ENCODE data around the gene MRPS24.
A peak's percentile ranks its signal among the peaks of the same experiment; 100 is the strongest.
"Not testable (repeated sequence)": the region's sequence is repeated elsewhere in the genome, so short reads cannot be mapped to it uniquely, and the experiment has no call there.

Gene MRPS24

DNA sequence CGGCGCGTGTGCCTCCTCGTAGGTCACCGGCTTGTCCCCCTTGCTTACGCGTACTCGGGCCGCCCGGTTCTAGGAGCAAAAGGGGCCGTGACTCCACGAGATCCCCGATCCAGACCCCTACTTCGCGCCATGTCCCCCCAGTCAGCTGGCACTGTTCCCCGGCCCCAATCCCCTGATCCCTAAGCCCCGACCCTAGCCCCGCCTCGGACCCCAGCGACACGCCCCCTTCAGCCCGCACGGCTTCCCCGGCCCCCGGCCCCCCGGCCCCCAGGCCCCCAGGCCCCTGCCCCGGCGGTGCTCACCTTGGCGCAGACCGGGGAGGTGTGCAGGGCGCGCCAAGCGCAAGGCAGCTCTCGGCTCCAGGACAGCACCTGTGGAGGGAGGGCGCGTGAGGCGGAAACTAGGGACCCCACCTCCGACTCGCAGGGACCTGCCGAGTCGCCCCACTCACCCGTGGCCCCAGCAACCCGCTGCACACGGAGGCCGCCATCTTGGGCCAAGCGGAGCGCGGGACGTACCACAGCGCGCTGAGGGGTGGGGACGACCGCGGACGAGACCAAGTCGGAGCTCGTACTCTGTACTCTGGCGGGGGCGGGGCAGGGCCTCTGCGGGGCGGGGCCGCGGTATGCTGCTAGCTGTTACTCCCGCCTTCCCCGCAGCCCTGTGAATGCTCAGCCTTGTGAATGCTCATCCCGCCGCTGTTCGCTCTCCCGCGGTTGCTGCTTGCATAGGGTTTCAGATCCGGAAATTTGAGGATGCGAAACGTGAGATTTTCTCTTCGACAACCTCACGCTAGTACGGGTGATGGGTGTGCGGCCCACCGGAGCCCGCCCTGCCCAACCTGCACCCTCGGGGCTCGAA is at the start of gene MRPS24:
Gene MRPS24, minus strand, starts transcription at position 512 of the 861 bp plus-strand sequence. Its CDS starts 22 bp downstream, at position 490.
- peak; percentile 98 for DNase-seq

- no peak for DNase-seq
Observed at GRCh38 chr7:43915907-43916306, 46.6 kb upstream of the MRPS24 start.

DNA sequence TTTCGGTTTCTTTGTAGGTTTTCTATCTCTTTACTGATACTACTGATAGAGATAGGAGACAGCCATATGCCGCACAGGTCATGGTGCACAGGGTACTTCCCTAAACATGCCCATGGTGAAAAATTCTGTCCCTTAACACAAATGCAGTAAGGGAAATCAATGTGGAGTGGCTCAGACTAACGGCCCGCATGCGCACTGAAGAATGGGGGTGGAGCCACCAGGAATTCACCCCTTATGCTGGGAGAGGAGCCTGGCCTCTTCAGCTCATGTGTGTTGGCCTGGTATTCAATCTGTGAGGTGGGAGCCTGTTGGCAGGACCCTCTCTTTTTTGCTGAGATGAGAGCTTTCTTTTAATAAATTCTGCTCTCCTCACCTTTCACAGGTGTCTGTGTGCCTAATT is 45.5 kb upstream of the MRPS24 start:
- DNase-seq, result no peak

DNA sequence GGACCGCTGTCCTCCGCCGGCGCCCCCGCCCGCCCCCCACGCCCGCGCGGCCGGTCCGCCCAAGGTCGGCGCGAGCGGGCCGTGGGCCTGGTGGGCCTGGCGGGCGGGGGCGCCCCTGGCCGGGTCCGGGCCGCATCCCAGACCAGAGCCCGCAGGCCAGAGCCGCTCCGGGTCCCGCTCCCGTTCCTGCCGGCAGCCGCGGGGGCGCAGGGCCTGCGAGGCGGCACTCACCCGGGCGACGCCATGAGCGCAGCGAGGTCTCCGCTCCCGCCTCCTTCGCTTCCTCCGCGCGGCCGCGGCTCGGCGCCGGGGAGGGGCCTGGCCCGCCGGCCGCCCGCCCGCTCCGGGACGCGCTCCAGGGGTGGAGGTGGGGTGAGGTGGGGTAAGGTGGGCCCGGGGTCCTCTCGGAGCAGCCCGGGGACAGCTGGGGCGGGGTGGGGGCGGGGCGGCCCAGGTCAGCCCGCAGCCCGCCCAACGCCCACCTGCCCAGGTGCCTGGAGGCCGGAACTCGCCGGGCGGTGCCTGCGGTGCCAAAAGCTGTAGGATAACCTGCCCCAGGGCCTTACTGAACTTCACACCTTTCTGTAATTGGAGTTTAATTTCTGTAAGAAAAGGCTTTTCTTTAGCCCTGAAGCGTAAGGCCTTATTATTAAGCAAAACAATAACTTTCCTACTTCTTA is 37.2 kb upstream of the MRPS24 start, which contains the start of gene URGCP:
Gene URGCP, minus strand, starts transcription at position 266 of the 680 bp plus-strand sequence. Its CDS starts 21 bp downstream, at position 245.
- DNase-seq, result no peak

GRCh38 chr7:43905956-43906330 is 36.6 kb upstream of the MRPS24 start:
- DNase-seq, result no peak

- no peak for DNase-seq
Observed at GRCh38 chr7:43905209-43905946, 36.1 kb upstream of the MRPS24 start.

GRCh38 chr7:43904533-43905208 is 35.4 kb upstream of the MRPS24 start:
- DNase-seq, result no peak

DNA sequence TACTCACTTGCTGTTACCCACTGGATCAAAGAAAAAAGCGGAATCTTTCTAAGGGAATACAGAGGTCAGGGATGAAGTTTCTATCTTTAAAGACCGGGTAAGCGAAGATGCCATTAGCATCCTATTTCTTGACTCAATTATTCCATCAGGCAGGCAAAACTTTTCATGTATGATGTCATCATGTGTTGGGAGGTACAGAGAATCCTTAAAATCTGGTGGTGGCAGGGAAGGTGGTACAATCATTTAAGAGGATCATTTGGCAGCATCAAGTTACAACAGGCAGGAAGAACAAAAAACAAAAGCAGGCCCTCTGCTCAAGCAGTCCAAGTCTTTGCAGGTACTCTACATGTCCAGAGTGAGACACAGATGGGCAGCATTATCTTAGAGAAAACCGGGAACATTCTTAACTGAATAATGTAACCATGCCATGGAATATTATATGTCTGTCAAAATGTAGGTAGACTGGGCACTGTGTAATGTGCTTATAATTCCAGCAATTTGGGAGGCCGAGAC is 33.3 kb upstream of the MRPS24 start:
- DNase-seq, result no peak

- not testable (repeated sequence) for DNase-seq
Observed at GRCh38 chr7:43898571-43898970, 29.3 kb upstream of the MRPS24 start.

DNA sequence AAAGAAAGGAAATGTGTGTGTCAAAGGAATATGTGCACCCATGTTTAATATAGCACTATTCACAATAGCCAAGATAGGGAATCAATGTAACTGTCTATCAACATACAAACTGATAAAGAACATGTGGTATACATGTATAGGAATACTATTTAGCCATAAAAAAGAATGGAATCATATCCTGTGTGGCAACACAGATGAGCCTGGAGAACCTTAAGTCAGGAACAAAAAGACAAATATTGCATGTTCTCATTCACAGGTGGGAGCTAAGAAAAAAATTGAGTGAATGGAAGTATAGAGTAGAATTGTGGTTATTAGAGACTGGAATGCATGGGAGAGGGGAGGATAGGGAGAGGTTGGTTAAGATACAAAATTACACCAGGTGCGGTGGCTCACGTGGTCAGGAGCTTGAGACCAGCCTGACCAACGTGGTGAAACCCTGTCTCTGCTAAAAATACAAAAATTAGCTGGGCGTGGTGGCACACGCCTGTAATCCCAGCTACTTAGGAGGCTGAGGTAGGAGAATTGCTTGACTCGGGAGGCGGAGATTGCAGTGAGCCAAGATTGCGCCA is 26.6 kb upstream of the MRPS24 start:
- no peak for DNase-seq

DNA sequence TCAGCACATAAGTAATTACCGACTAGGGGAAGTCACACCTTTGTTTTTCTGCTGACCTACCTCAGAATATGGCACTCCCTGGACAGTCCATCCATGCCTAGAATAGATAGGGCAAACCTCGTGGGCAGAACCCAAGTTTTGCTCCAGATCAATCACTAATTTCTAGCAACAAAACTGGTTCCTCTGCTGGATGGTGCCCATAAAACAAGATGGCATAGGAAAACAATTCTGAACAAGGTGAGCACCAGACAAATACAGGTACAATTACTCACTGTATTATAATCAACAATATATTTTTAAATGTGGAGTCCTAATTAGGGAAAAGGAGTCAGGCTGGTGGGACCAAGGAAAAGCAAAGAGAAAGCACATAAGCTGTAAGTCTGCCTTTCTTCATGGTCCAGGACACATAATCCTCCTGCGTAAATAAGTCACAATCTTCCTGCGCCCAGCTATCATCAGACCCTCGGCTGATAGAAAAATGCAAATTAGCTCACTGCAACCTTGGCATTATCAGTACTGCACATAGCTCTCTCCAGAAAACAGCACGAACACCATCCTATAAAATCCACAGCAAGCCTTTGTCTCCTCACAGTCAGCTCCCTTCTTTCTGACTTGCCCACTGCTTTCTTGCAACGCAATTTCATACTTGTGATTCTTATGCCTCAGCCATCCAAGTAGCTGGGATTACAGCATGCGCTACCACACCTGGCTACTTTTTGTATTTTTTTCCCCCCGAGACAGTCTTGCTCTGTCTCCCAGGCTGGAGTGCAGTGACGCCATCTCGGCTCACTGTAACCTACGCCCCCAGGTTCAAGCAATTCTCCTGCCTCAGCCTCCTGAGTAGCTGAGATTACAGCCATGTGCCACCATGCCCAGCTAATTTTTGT is 22.0 kb upstream of the MRPS24 start:
- no peak for DNase-seq

GRCh38 chr7:43890468-43890867 is 21.2 kb upstream of the MRPS24 start:
- no peak for DNase-seq

DNA sequence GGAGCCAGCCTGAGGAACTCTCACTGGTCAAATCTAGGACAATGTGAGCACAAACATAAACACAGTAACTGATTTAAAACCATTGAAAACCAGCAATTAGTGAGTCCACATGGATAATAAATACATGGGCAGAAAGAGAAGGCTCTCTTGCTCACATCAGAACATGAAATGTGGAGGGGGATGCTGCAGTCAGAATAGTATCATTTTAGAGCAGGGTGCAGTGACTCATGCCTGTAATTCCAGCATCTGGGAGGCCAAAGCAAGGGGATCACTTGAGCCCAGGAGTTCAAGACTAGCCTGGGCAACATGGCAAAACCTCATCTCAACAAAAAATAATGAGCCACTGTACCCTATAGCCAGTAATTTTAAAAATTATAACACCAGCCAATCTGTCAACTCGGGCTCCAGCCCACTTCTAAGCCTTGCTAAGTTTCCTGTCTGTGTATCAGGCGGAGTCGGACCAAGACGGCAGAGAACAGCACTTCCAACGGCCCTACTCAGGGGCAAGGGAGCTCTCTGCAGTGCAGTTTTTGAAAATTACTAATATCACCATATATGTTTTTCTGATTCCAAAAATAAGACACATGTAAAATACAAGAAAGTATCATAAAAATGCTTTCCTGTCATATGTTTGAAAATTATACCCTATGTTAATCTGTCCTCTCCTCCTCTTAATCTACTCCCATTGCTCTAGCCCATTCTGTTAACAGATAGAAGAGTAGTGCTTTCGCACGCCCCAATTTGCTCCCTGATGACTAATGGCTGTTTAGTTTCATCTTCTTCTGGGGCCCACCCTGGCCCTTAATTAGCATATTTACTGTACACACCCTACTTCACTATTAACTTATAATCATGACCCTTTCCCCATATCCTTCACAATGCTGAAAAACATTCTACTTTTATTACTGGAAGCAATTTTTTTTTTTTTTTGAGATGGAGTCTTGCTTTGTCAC is 20.0 kb upstream of the MRPS24 start:
- no peak for DNase-seq

DNA sequence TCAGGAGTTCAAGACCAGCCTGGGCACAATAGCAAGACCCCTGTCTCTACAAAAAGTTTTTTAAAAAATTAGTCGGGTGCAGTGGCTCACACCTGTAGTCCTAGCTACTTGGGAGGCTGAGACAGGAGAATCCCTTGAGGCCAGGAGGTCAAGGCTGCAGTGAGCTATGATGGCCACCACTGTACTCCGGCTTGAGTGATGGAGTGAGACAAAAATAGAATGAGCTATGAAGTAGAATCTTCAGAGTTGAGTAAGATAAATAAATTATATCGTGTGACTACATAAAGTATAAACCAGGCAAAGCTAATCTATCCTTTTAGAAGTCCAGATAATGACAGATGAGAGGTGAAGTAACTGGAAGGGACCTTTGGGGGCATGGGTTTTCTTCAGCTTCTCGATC is 15.3 kb upstream of the MRPS24 start:
- no peak for DNase-seq

GRCh38 chr7:43884209-43884608 is 14.9 kb upstream of the MRPS24 start:
- DNase-seq, result no peak

DNA sequence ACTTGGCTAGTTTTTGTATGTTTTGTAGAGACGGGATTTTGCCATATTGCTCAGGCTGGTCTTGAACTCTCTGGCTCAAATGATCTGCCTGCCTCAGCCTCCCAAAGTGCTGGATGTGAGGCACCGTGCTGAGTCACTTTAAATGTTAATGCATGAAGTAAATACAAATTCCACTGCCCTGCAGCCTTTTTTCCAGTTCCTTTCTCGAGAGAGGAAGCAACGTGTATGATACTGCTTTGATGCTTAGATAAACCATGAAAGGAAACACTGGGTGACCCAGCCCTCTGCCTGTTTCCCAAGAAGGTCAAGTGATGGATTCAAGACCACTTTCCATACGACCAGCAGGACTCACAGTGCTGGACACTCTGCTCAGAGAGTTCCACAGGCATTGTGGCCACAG is 11.3 kb upstream of the MRPS24 start:
- no peak for DNase-seq

DNA sequence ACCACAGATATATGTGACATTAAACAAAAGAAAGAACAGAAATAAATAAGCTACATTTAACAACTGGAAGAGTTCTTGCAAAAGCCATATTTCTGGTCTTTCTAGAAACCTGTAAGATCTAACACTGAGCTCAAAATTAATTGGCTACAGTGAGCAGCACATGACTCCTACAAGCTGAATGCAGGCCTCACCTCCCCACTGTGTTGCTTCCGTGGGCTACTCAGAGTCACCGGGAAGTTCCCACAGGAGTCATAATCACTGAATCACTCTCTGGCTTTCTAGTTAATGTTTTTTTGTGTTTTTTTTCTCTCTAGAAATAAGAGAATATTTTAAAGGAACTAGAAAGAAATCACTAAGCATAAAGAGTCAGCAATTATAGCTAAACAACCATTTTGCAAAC is 10.2 kb upstream of the MRPS24 start:
- DNase-seq, result no peak

GRCh38 chr7:43878867-43879266 is 9.6 kb upstream of the MRPS24 start:
- DNase-seq, result no peak

DNA sequence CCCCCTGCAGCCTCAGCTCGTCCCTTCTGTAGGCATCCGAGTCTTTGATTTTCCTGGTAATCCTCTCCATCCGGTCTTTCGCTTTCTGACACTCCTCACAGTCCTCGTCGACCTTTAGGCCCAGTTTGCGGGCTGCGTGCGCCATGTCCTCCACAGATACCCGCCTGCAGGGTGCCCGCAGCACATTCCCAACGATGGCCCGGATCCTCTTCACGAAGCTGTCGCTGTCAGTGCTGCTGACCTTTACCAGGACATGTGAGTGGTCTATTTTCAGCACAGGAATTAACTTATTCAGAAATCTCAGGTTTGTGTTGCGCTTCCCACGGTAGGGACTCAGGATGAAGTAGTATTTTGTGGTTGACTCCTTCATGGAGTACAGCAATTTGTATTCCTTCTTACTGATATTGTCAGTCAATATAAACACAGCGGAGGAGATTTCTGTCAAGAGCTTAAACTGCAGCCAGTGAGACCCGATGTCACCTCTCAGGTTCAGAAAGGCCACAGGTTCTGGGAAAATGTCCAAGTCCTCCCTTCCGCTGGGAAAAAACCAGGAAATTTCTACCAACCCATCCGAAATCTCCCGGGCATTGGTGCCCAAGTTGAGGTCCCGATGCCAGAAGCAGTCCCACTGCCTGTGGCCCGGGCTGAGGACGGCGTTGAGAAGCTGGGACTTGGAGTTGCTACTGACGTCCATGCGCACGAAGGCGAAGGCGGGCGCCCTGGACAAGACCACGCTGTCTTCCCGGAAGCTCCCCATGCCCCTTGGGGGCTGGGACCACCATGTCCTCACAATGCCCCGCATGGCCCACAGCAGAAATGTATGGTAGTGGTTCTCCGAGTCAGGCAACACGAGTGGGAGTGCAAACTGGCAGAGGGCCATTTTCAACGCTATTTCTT is 8.9 kb upstream of the MRPS24 start:
- DNase-seq, result no peak

Data from DMS 273 treated with DMSO at 0.1 percent for 48 hours (cell line).